Caco-2 (cell line): Measurements from ENCODE around the gene YAF2. TPM values are rescaled to one million over a fixed set of nuclear protein-coding genes. Genes with fewer than 3 reads are reported as not detected.

Source experiments
- BruUV-seq: library from RNA; stranded (reverse); fragments of 400-500 nt; replicated peaks from 2 replicates; lab custom pipeline; 2021; lab: Mats Ljungman, UMichigan
- CTCF ChIA-PET: fragments of 300-600 bp; sonication (Branson Sonifier 250); formaldehyde crosslinking; loops from one replicate; lab custom pipeline; 2022; ENCODE audit warnings: antibody characterized with exemption; lab: Charles Lee
- POLR2A ChIA-PET: fragments of 300-600 bp; sonication (Branson Sonifier 250); formaldehyde crosslinking; loops from one replicate; lab custom pipeline; 2022; ENCODE audit warnings: antibody characterized with exemption; lab: Charles Lee
- DNase-seq, 2 experiments: peaks; one replicate each; pipeline versions ENCODE4 v3.0.0 to v3.0.0-alpha.2; 2020 to 2022
- H3K27me3 ChIP-seq: replicated peaks from 2 replicates; pipeline ENCODE4 v1.6.0; 2011; ENCODE audit warnings: low read length; ENCODE audit not compliant: control insufficient read depth, insufficient read depth
- H3K36me3 ChIP-seq: 2 replicates; pipeline ENCODE4 v1.5.1; 2011; ENCODE audit warnings: low read length; ENCODE audit not compliant: control insufficient read depth, insufficient read depth
- H3K4me1 ChIP-seq: fragments of 250-450 bp; sonication (Bioruptor Pico); 2 replicates; pipeline ENCODE4 v1.5.1; 2020; ENCODE audit warnings: mild to moderate bottlenecking
- H3K4me3 ChIP-seq: 2 replicates; pipeline ENCODE4 v1.5.1; 2011; ENCODE audit warnings: low read depth, mild to moderate bottlenecking, control low read depth, low read length
- H3K9me3 ChIP-seq: fragments of 250-450 bp; sonication (Bioruptor Pico); 2 replicates; pipeline ENCODE4 v1.5.1; 2020; ENCODE audit warnings: mild to moderate bottlenecking, moderate library complexity
- H3K27ac Mint-ChIP-seq: one replicate; pipeline ENCODE4 v1.8.0; 2022; ENCODE audit warnings: mixed read lengths; ENCODE audit not compliant: unreplicated experiment
- H3K27me3 Mint-ChIP-seq: one replicate; pipeline ENCODE4 v1.8.0; 2022; ENCODE audit warnings: mixed read lengths; ENCODE audit not compliant: insufficient read depth, unreplicated experiment
- H3K36me3 Mint-ChIP-seq: one replicate; pipeline ENCODE4 v1.8.0; 2022; ENCODE audit warnings: mild to moderate bottlenecking, mixed read lengths; ENCODE audit not compliant: insufficient read depth, unreplicated experiment
- H3K4me1 Mint-ChIP-seq: one replicate; pipeline ENCODE4 v1.8.0; 2022; ENCODE audit warnings: low read depth, mixed read lengths; ENCODE audit not compliant: unreplicated experiment
- H3K4me3 Mint-ChIP-seq: one replicate; pipeline ENCODE4 v1.8.0; 2022; ENCODE audit warnings: mild to moderate bottlenecking, moderate library complexity, mixed read lengths; ENCODE audit not compliant: unreplicated experiment
- H3K9me3 Mint-ChIP-seq: one replicate; pipeline ENCODE4 v1.8.0; 2022; ENCODE audit warnings: mixed read lengths; ENCODE audit not compliant: unreplicated experiment
- intact Hi-C: fragments of 100-400 bp; cut with micrococcal nuclease; formaldehyde crosslinking; loops from one replicate; pipeline ENCODE4 v1.10.0; 2022; ENCODE audit not compliant: unreplicated experiment
- total RNA-seq: library from RNA; stranded (reverse); gene quantifications from 2 replicates; pipeline ENCODE4 v1.2.3, GENCODE V29; 2022
- TF ChIP-seq, protein P1 (sequence below), 2 experiments: fragments of 200-600 bp in 1 of 2; IDR thresholded peaks; 1 replicate in 1 of 2; 2 replicates in 1 of 2; pipeline versions ENCODE4 v1.5.1 to v1.8.0; 2011 to 2022; ENCODE audit warnings: antibody characterized with exemption in 1 of 2, control low read depth in 1 of 2, inconsistent platforms in 1 of 2, low read depth in 1 of 2, low read length in 1 of 2, mild to moderate bottlenecking in 1 of 2, moderate library complexity in 1 of 2; ENCODE audit not compliant: insufficient read depth in 1 of 2, severe bottlenecking in 1 of 2, unreplicated experiment in 1 of 2

YAF2 gene
- total RNA-seq, 1 experiment from 2014 or later, result 29.2 TPM

- Mint-ChIP-seq H3K27ac (no peak overlapping the region), H3K4me1 (no peaks in the 10 kb centered on the region), H3K9me3 (peaks cover 19% of the 10 kb centered on the region), H3K36me3 (peaks cover 17% of the 10 kb centered on the region), H3K27me3 (no peaks in the 10 kb centered on the region), H3K4me3 (no peak overlapping the region)
- Histone ChIP-seq H3K4me3 (no peak overlapping the region), H3K9me3 (0 out of 2 replicates have a peak, but pooled peaks cover 4% of the 10 kb centered on the region), H3K4me1 (no peaks in the 10 kb centered on the region), H3K36me3 (no peaks in the 10 kb centered on the region), H3K27me3 (no peaks in the 10 kb centered on the region)
- CTCF ChIA-PET, result no interaction called here
- POLR2A ChIA-PET, result no interaction called here
- TF ChIP-seq, protein P1, sequence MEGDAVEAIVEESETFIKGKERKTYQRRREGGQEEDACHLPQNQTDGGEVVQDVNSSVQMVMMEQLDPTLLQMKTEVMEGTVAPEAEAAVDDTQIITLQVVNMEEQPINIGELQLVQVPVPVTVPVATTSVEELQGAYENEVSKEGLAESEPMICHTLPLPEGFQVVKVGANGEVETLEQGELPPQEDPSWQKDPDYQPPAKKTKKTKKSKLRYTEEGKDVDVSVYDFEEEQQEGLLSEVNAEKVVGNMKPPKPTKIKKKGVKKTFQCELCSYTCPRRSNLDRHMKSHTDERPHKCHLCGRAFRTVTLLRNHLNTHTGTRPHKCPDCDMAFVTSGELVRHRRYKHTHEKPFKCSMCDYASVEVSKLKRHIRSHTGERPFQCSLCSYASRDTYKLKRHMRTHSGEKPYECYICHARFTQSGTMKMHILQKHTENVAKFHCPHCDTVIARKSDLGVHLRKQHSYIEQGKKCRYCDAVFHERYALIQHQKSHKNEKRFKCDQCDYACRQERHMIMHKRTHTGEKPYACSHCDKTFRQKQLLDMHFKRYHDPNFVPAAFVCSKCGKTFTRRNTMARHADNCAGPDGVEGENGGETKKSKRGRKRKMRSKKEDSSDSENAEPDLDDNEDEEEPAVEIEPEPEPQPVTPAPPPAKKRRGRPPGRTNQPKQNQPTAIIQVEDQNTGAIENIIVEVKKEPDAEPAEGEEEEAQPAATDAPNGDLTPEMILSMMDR (IDR thresholded peaks at IDR 0.05; ENCODE audit: insufficient read depth in 1 of 2, low read depth in 1 of 2, low read length in 1 of 2, severe bottlenecking in 1 of 2, unreplicated experiment in 1 of 2), result no peak
- intact Hi-C loops, result no loop called here
- BruUV-seq, result no TSS peak
- no peak for DNase-seq
Observed at GRCh38 chr12:42178101-42178500, 59.9 kb downstream of the YAF2 start.

- ChIA-PET POLR2A (no interaction called here), CTCF (no interaction called here)
- H3K27me3 ChIP-seq, result no peaks in the 10 kb centered on the region
- intact Hi-C loops, result no loop called here
- no peaks in the 10 kb centered on the region for H3K4me1 ChIP-seq
- H3K36me3 ChIP-seq, result no peaks in the 10 kb centered on the region
- no peak overlapping the region for H3K27ac Mint-ChIP-seq
- TF ChIP-seq, protein P1 (IDR thresholded peaks at IDR 0.05; ENCODE audit: insufficient read depth in 1 of 2, low read depth in 1 of 2, low read length in 1 of 2, severe bottlenecking in 1 of 2, unreplicated experiment in 1 of 2), result no peak
- H3K4me1 Mint-ChIP-seq, result no peaks in the 10 kb centered on the region
- no peak overlapping the region for H3K4me3 Mint-ChIP-seq
- peaks cover 19% of the 10 kb centered on the region for H3K9me3 Mint-ChIP-seq
- 0 out of 2 replicates have a peak, but pooled peaks cover 4% of the 10 kb centered on the region for H3K9me3 ChIP-seq
- H3K27me3 Mint-ChIP-seq, result no peaks in the 10 kb centered on the region
- peaks cover 17% of the 10 kb centered on the region for H3K36me3 Mint-ChIP-seq
- no peak overlapping the region for H3K4me3 ChIP-seq
- no peak for DNase-seq
- BruUV-seq, result no TSS peak
Observed at GRCh38 chr12:42174978-42175377, 63.1 kb downstream of the YAF2 start.

GRCh38 chr12:42173961-42174521 lies 64.0 kb downstream of the YAF2 start:
- POLR2A ChIA-PET, result no interaction called here
- CTCF ChIA-PET, result no interaction called here

More at GRCh38 chr12:42173961-42174521, 64.0 kb downstream of the YAF2 start:
- Mint-ChIP-seq H3K36me3 (peaks cover 17% of the 10 kb centered on the region), H3K4me1 (no peaks in the 10 kb centered on the region), H3K27ac (no peak overlapping the region), H3K9me3 (peaks cover 19% of the 10 kb centered on the region), H3K27me3 (no peaks in the 10 kb centered on the region), H3K4me3 (no peak overlapping the region)
- Histone ChIP-seq H3K9me3 (0 out of 2 replicates have a peak, but pooled peaks cover 4% of the 10 kb centered on the region), H3K27me3 (no peaks in the 10 kb centered on the region), H3K4me3 (no peak overlapping the region), H3K4me1 (no peaks in the 10 kb centered on the region), H3K36me3 (no peaks in the 10 kb centered on the region)
- TF ChIP-seq, protein P1 (IDR thresholded peaks at IDR 0.05; ENCODE audit: insufficient read depth in 1 of 2, low read depth in 1 of 2, low read length in 1 of 2, severe bottlenecking in 1 of 2, unreplicated experiment in 1 of 2), result no peak
- intact Hi-C loops, result no loop called here
- BruUV-seq, result no TSS peak
- DNase-seq, result no peak
